GM19328 (cell line): Measurements from ENCODE around the gene PATJ.

Source experiments
- ATAC-seq: cut with Tn5 transposase; IDR thresholded peaks from one replicate; pipeline ENCODE4 v1.9.1; 2021; ENCODE audit warnings: mild to moderate bottlenecking, moderate library complexity; ENCODE audit not compliant: unreplicated experiment

The PATJ gene

DNA sequence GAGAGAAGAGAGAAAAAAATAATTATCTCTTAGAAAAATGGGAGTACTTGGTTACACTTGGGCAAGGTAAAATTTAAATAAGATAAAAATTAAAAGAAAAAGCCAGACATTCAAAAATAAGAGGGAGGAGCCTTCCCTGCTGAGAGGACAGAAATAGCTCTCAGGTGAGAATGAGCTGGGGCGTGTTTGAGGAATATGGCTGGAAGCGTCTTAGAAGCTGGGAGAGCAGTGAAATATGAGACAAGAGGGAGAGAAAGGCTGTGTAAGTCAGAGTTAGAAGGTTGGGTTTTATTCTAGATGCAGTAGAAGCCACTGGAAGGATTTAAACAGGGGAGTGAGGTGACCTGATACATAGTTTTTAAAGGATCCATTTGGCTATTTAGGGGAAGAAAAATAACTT, 298.2 kb downstream of the PATJ start:
- ATAC-seq: no peak

DNA sequence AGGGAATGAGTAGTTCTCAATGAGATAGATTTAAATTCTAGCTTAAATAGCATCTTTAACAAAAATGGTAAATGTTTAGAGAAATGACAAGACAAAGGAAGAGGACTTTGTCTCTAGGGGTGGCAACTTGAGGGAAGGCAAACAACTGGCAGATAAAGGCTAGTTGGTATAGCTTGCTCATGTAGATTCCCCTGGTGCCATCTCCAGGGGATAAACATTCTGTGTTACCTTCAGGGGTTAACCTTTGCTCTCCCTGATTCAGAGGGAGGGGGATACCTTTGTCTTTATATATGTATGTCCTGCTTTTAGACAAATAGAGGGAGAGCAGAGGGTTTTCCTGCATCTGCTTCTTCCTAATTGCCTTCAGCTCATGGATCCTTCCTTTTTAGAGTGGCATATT, 298.7 kb downstream of the PATJ start:
- no peak for ATAC-seq

DNA sequence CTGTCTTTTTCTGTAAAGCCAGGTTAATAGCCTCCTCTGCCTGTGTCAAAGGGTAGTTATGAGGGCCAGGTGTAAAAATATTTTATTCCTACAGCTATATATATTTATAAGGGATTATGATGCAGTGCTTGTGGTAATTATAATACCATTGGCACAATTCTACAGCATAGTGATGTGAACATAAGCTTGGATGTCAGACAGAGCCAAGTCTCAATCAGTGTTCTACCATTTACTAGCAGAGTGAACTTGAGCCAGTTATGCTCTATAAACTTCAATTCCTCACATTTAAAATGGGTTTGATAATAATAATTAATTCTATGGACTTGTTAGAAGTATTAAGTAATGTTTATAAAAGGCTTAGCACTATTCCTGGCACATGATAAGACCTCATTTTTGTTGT, 300.9 kb downstream of the PATJ start:
- no peak for ATAC-seq

- ATAC-seq: no peak
These were observed 303.3 kb downstream of the PATJ start for GRCh38 chr1:62045574-62045973.

DNA sequence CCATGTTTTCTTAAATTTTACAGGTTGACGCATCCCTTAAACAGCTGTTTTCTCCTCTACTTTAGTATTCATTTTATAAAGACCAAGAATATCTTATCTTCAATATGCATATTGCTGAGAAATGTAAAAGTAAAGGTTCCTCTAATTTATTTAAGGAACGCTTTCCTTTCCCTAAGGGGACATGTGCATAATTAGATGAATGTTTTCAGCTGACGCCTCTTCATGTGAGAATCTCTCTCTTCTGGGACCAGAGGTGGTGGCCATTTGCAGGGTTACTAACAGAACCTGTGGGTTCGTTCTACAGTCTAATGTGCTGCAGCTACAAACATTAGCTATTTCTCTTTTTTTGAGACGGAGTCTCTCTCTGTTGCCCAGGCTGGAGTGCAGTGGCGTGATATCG, 304.6 kb downstream of the PATJ start:
- ATAC-seq: no peak

- ATAC-seq: no peak
These were observed 307.9 kb downstream of the PATJ start for GRCh38 chr1:62050165-62050564.

DNA sequence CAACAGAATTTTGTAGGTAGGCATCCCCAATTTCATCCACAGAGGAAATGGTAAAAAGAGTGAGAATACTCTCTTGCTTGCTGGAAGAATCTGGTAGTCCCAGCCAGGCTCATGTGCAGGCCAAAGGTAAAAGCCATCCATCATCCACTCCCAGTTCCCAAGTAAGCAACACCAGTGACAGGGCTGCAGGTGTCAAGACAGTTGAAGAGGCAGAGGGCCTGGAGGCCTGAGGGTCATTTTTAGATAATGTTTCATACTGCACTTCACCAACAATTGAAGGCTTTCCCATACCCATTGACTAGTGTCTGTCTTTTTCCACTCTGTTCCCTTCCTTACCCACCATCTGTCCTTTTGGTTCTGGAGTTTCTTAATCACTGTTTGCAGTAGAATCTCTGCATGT, 310.7 kb downstream of the PATJ start:
- ATAC-seq: no peak

DNA sequence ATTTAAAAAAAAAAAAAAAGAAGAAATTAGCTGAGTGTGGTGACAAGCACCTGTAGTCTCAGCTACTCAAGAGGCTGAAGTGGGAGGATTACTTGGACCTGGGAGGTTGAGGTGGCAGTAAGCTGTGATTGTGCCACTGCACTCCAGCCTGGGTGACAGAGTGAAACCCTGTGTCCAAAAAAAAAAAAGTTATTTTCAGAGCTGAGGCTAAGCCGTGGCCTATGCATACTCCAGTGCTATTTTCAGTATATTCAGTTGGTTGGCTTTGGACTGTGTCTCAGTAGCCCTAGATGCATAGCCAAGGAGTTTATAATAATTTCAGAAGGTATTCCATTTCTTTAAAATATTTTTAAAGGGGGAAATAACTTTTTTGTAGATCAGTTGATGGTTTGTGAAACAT, 311.9 kb downstream of the PATJ start:
- no peak for ATAC-seq

- ATAC-seq: no peak
These were observed 314.9 kb downstream of the PATJ start for GRCh38 chr1:62057230-62057629.

DNA sequence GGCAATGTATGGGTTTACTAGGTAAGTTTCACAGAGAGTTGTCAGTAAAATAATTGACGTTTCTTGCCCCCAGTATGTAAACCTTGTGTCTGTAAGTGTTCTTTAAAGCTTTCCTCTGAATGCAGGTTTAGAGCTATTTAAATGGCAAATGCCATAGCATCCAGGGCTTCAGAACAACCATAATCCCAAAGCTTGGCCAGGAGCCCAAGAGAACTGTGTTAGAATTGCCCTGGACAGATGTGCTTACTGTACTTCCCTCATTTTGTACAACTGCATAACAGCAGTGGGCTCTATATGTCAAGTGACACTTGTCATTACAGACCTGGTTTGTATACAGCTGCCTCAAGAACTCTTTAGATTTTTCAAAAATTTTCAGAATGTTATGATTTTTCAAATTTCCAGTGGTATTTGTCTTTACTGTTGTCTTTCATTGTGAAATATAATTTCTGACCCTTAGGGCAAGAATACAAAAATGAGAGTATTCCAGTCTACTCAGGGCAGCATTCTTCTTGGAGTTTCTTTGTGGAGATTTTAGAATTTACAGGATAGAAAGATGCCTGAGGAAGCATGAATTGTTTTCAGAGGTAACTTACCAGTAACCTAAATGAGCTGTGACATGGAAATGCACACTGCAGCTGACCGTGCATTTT, 315.5 kb downstream of the PATJ start:
- no peak for ATAC-seq

GRCh38 chr1:62058956-62059355, 316.7 kb downstream of the PATJ start:
- ATAC-seq: no peak

DNA sequence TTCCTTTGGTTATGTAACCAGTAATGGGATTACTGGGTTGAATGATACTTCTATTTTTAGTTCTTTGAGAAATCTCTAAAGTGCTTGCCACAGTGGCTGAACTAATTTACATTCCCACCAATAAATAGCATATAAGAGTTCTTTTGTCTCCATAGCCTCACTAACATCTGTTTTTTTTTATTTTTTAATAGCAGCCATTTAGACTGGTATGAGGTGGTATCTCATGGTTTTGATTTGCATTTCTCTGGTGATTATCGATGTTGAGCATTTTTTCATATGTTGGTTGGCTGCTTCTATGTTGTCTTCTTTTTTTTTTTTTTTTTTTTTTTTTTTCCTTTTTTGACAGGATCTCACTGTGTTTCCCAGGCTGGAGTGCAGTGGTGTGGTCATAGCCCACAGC, 319.8 kb downstream of the PATJ start:
- ATAC-seq: no peak

DNA sequence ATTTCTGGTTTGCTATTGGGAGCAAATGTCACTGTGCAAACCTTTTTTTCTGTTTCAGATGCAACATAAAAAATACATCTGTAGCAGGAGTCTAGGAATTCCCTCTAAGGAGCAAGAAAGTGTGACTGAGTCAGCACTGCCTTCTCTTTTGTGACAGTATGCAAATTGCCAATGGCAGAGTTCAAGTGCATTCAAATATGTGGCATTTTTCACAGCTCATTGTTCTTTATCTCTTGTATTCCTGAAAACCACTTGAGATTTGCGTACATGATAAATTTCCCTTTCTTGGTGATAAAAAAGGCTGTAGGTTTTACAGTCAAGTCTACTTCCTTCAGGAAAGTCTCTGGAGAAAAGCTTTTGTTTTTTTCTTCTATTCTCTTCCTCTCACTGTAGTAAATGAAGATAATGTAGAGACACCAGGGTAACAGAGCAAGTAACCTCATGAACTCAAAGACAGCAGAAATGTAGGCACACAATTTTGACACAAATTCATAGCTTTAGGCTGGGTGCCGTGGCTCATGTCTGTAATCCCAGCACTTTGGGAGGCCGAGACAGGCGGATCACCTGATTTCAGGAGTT, 322.6 kb downstream of the PATJ start:
- ATAC-seq: no peak

DNA sequence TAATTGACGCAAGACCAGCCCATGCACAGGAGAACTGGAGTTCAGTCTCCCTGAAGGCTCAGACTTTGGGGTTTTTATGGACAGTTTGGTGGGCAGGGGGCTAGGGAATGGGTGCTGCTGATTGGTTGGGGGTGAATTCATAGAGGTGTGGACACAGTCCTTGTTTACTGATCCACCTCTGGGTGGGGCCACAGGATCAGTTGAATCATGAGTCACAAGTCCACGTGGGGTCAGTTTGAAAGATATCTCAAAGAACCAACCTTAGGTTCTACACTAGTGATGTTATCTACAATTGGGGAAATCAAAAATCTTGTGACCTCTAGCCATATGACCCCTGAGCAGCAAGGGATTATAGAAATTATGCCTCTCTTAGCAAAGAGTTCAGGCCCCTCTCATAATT, 324.4 kb downstream of the PATJ start:
- ATAC-seq: no peak

GRCh38 chr1:62068416-62068843, 326.1 kb downstream of the PATJ start:
- no peak for ATAC-seq

- no peak for ATAC-seq
These were observed 326.7 kb downstream of the PATJ start for GRCh38 chr1:62068978-62069377.

GRCh38 chr1:62070384-62071011, 328.2 kb downstream of the PATJ start:
- no peak for ATAC-seq

DNA sequence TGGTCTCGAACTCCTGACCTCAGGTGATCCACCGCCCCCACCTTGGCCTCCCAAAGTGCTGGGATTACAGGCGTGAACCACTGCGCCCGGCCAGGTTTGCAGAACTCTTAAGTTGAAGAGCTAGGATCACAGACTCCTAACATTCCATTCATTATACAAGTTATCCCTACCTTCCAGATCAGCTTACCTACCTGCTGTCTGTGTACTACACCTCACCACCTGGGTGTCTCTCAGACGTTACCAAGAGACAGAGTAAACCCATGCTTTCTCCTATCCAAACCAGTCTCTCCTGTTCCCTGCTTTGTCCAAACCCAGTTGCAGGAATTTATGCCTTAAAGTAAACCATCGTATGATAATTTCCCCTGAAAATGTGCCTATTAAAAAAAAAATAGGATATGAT, 329.4 kb downstream of the PATJ start:
- no peak for ATAC-seq

DNA sequence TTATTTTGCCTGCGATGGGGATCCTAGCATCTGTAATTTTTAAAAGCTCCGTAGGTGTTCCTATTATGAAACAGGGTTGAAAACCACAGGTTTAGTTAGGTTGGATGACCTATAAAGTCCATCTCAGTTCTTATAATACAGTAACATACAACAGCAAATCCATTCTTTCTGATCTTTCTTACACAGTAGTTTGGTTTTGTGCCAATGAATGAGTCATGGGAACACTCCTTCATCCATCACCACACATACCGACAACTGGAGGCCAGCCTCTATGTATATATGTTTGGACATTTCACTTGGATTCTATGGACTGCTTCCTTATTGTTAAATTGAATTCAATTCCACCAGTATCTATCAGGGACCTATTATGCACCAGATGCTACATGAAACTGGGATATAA, 334.0 kb downstream of the PATJ start:
- ATAC-seq: no peak

GRCh38 chr1:62077821-62078220, 335.5 kb downstream of the PATJ start:
- no peak for ATAC-seq

GRCh38 chr1:62082456-62083363, 340.4 kb downstream of the PATJ start:
- no peak for ATAC-seq
